CD14-positive monocyte (primary cell): ENCODE measurements around the gene CLDN6. TPM values are rescaled to one million over a fixed set of nuclear protein-coding genes. Genes with fewer than 3 reads are reported as not detected.

Source experiments
- DNase-seq, 3 donors: peaks; one replicate each; pipeline ENCODE4 v3.0.0-alpha.2; 2011 to 2022
- H2AFZ ChIP-seq: 2 replicates; pipeline ENCODE4 v1.6.0; 2012; ENCODE audit warnings: mild to moderate bottlenecking, low read depth, low read length, inconsistent platforms; ENCODE audit not compliant: insufficient read depth, poor library complexity, severe bottlenecking
- H3K27ac ChIP-seq, 2 donors: 1 replicate in 1 of 2; 2 replicates in 1 of 2; pipeline ENCODE4 v1.5.1; 2012 to 2013; ENCODE audit warnings: low read length in 2 of 2, control low read depth in 1 of 2, inconsistent platforms in 1 of 2, low read depth in 1 of 2, mild to moderate bottlenecking in 1 of 2
- H3K27me3 ChIP-seq, 2 donors: one replicate each; pipeline versions ENCODE4 v1.6.0 to v1.6.1; 2011 to 2013; ENCODE audit warnings: low read length in 2 of 2; ENCODE audit not compliant: control insufficient read depth in 2 of 2, insufficient read depth in 2 of 2
- H3K36me3 ChIP-seq, 2 donors: replicated peaks in 1 of 2; 1 replicate in 1 of 2; 2 replicates in 1 of 2; pipeline versions ENCODE4 v1.5.1 to v1.6.1; 2012 to 2013; ENCODE audit warnings: low read length in 2 of 2, control low read depth in 1 of 2, inconsistent platforms in 1 of 2, mild to moderate bottlenecking in 1 of 2; ENCODE audit not compliant: insufficient read depth in 2 of 2, control insufficient read depth in 1 of 2
- H3K4me1 ChIP-seq, 2 donors: 1 replicate in 1 of 2; 2 replicates in 1 of 2; pipeline versions ENCODE4 v1.5.1 to v1.6.1; 2012 to 2013; ENCODE audit warnings: low read length in 2 of 2, control low read depth in 1 of 2, inconsistent platforms in 1 of 2, mild to moderate bottlenecking in 1 of 2, moderate library complexity in 1 of 2; ENCODE audit not compliant: insufficient read depth in 2 of 2, control insufficient read depth in 1 of 2
- H3K4me2 ChIP-seq: replicated peaks from 2 replicates; pipeline ENCODE3; 2012; ENCODE audit warnings: low read length, moderate library complexity, mild to moderate bottlenecking; ENCODE audit not compliant: poor library complexity, severe bottlenecking; ENCODE audit errors: extremely low read depth
- H3K4me3 ChIP-seq, 3 experiments: fragments of 200-600 bp in 1 of 3; sonication (generic) in 1 of 3; replicated peaks in 1 of 3; 1 replicate in 2 of 3; 2 replicates in 1 of 3; pipeline ENCODE4 v1.5.1; 2011 to 2013; ENCODE audit warnings: low read length in 3 of 3, mild to moderate bottlenecking in 3 of 3, control low read depth in 2 of 3, low read depth in 2 of 3, inconsistent platforms in 1 of 3, moderate library complexity in 1 of 3
- H3K79me2 ChIP-seq: 2 replicates; pipeline ENCODE4 v1.6.0; 2012; ENCODE audit warnings: mild to moderate bottlenecking, control low read depth, inconsistent platforms, low read length, moderate library complexity; ENCODE audit not compliant: insufficient read depth
- H3K9ac ChIP-seq: 2 replicates; pipeline ENCODE4 v1.6.0; 2017; ENCODE audit warnings: low read length, mild to moderate bottlenecking; ENCODE audit not compliant: insufficient read depth, poor library complexity, severe bottlenecking
- H3K9me3 ChIP-seq, 2 donors: replicated peaks in 1 of 2; 1 replicate in 1 of 2; 2 replicates in 1 of 2; pipeline versions ENCODE4 v1.5.1 to v1.6.1; 2012 to 2013; ENCODE audit warnings: low read length in 2 of 2, control low read depth in 1 of 2; ENCODE audit not compliant: control insufficient read depth in 1 of 2, insufficient read depth in 1 of 2
- H4K20me1 ChIP-seq: 2 replicates; pipeline ENCODE4 v1.6.0; 2012; ENCODE audit warnings: mild to moderate bottlenecking, low read length, control low read depth, moderate library complexity; ENCODE audit not compliant: insufficient read depth
- H3K27ac Mint-ChIP-seq, 7 donors: one replicate each; pipeline ENCODE4 v1.8.0; 2020; ENCODE audit warnings: mild to moderate bottlenecking in 7 of 7, mixed read lengths in 7 of 7, moderate library complexity in 6 of 7, inconsistent platforms in 2 of 7
- H3K27me3 Mint-ChIP-seq, 3 donors: one replicate each; pipeline ENCODE4 v1.8.0; 2021 to 2022; ENCODE audit warnings: low read depth in 3 of 3, mild to moderate bottlenecking in 3 of 3, mixed read lengths in 3 of 3, moderate library complexity in 3 of 3, inconsistent platforms in 1 of 3
- H3K36me3 Mint-ChIP-seq, 2 donors: one replicate each; pipeline ENCODE4 v1.8.0; 2020; ENCODE audit warnings: mixed read lengths in 2 of 2, inconsistent platforms in 1 of 2, mild to moderate bottlenecking in 1 of 2
- H3K4me1 Mint-ChIP-seq: one replicate; pipeline ENCODE4 v1.8.0; 2020; ENCODE audit warnings: mild to moderate bottlenecking, mixed read lengths
- H3K4me3 Mint-ChIP-seq, 2 donors: one replicate each; pipeline ENCODE4 v1.8.0; 2020; ENCODE audit warnings: mild to moderate bottlenecking in 2 of 2, mixed read lengths in 2 of 2, moderate library complexity in 1 of 2
- H3K9me3 Mint-ChIP-seq, 7 donors: one replicate each; pipeline ENCODE4 v1.8.0; 2020 to 2022; ENCODE audit warnings: mixed read lengths in 7 of 7, mild to moderate bottlenecking in 6 of 7, moderate library complexity in 6 of 7, inconsistent platforms in 2 of 7
- WGBS: methylation state at CpG from one replicate; pipeline ENCODE4 v1.1.5; 2013; ENCODE audit warnings: missing lambda C conversion rate; ENCODE audit not compliant: insufficient coverage; 5-methylcytosine and 5-hydroxymethylcytosine counted together
- intact Hi-C, 2 donors: fragments of 100-400 bp; cut with micrococcal nuclease; formaldehyde crosslinking; loops; one replicate each; pipeline versions ENCODE4 v1.15.0 to v1.15.1; 2023
- polyA plus RNA-seq, 3 donors: library from polyadenylated mRNA; depleted of rRNA in 1 of 3; unstranded in 2 of 3; stranded (reverse) in 1 of 3; fragments of 300-500 nt in 2 of 3; fragments of >200 nt in 1 of 3; fragmentation: Illumina TruSeq in 2 of 3; gene quantifications; 1 replicate in 2 of 3; 2 replicates in 1 of 3; pipeline ENCODE4 v1.2.3, GENCODE V29; 2012 to 2021
- TF ChIP-seq, protein P1 (sequence below): fragments of 200-600 bp; IDR thresholded peaks from one replicate; pipeline ENCODE4 v1.8.0; 2022; ENCODE audit warnings: antibody characterized with exemption, mild to moderate bottlenecking

CLDN6 gene
- polyA plus RNA-seq, 3 donors: not detected

DNA sequence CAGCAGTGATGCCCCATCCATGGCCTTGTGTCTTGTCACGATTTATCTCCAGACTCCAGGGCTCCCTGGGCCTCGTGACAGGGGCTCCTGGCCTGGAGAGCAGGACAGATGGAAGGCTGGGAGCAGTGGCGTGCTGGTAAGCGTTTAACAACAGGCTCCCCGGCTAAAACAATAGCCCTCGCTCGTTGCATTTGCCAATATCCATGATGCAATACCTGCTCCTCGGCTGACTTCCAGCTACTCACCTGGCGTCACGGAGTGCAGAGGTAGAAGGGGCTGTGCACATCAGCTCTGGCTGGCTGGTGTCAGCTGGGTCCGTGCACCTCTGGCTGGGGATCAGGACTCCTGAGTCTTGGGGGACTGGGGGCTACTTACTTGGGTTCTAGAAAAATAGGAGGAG is 20.3 kb upstream of the CLDN6 start:
- Mint-ChIP-seq H3K9me3 (peaks cover 3 to 28% (median 13%) of the 10 kb centered on the region in 7 donors), H3K27ac (no peak overlapping the region), H3K4me3 (peak overlapping the region in 1 of 2 donors; percentile 85), H3K36me3 (peaks cover 8 to 11% of the 10 kb centered on the region in 2 donors), H3K4me1 (peaks cover 21% of the 10 kb centered on the region), H3K27me3 (peaks cover 57 to 83% (median 81%) of the 10 kb centered on the region in 3 donors)
- H4K20me1 ChIP-seq: no peaks in the 10 kb centered on the region
- no peaks in the 10 kb centered on the region for H3K36me3 ChIP-seq
- peaks cover 14 to 28% of the 10 kb centered on the region in 2 donors for H3K4me1 ChIP-seq
- H3K4me2 ChIP-seq: no peak overlapping the region
- H3K79me2 ChIP-seq: no peaks in the 10 kb centered on the region
- WGBS: 41% methylated on average over 10 of the region's 11 CpGs
- peaks cover 37 to 71% of the 10 kb centered on the region in 2 donors for H3K27me3 ChIP-seq
- no peak overlapping the region for H2AFZ ChIP-seq
- TF ChIP-seq, protein P1, sequence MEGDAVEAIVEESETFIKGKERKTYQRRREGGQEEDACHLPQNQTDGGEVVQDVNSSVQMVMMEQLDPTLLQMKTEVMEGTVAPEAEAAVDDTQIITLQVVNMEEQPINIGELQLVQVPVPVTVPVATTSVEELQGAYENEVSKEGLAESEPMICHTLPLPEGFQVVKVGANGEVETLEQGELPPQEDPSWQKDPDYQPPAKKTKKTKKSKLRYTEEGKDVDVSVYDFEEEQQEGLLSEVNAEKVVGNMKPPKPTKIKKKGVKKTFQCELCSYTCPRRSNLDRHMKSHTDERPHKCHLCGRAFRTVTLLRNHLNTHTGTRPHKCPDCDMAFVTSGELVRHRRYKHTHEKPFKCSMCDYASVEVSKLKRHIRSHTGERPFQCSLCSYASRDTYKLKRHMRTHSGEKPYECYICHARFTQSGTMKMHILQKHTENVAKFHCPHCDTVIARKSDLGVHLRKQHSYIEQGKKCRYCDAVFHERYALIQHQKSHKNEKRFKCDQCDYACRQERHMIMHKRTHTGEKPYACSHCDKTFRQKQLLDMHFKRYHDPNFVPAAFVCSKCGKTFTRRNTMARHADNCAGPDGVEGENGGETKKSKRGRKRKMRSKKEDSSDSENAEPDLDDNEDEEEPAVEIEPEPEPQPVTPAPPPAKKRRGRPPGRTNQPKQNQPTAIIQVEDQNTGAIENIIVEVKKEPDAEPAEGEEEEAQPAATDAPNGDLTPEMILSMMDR: no peak
- peaks cover 0 to 19% of the 10 kb centered on the region in 2 donors for H3K9me3 ChIP-seq
- no peak overlapping the region for H3K9ac ChIP-seq
- DNase-seq: no peak
- intact Hi-C loops: no loop called here
- no peak overlapping the region for H3K27ac ChIP-seq
- H3K4me3 ChIP-seq: no peak overlapping the region

DNA sequence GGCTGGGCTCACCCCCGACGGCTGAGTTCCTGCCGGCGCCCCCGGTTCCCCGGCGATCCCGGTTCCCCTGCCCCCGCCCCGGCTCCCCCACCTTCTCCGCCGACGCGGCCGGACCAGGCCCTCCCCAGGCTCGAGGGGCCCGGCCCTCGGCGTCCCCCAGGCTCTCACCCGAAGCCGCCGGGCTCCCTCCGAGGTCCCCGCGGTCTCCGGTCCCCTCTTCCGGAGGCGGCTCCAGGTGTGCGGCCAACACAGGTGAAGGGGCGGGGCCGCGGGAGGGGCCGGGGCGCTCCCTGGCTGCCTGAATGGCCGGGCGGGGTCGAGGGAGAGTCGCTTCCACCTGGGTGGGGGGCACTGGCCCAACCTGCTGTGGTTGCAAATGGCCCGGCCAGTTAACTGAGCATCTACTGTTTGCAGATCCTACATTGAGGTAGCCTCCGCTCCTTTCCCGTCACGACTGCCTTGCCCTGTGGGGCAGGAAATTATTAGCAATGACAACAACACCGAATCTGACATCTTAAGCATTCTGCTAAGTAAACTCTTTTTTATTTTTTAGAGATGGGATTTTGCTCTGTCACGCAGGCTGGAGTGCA is 18.8 kb upstream of the CLDN6 start, which contains the start of gene BICDL2:
BICDL2 (minus strand) TSS at position 219 of the 590 bp plus-strand sequence. CDS start 1,448 bp downstream, outside the sequence.
- Mint-ChIP-seq H3K36me3 (peaks cover 8 to 15% of the 10 kb centered on the region in 2 donors), H3K27ac (no peak within 1 kb of the TSS), H3K4me1 (peaks cover 17% of the 10 kb centered on the region), H3K4me3 (peak within 1 kb of the TSS in 1 of 2 donors; percentile 88), H3K27me3 (peaks cover 72 to 95% (median 92%) of the 10 kb centered on the region in 3 donors), H3K9me3 (peaks cover 3 to 34% (median 14%) of the 10 kb centered on the region in 7 donors)
- Histone ChIP-seq H3K27me3 (peaks cover 45 to 84% of the 10 kb centered on the region in 2 donors), H3K79me2 (no peaks in the 10 kb centered on the region), H3K4me1 (peaks cover 7 to 17% of the 10 kb centered on the region in 2 donors), H3K4me2 (peak within 1 kb of the TSS; percentile 16), H3K36me3 (no peaks in the 10 kb centered on the region), H3K27ac (no peak within 1 kb of the TSS), H4K20me1 (no peaks in the 10 kb centered on the region), H3K9ac (peak within 1 kb of the TSS; percentile 4), H2AFZ (no peak within 1 kb of the TSS), H3K9me3 (peaks cover 0 to 19% of the 10 kb centered on the region in 2 donors), H3K4me3 (no peak within 1 kb of the TSS)
- 2% methylated on average over 35 of the region's 44 CpGs for WGBS
- no peak for DNase-seq
- intact Hi-C loops: no loop called here
- TF ChIP-seq, protein P1: no peak
